Mucosa of descending colon (tissue), 3 donors: ENCODE measurements around the gene BIRC7. TPM values are rescaled to one million over a fixed set of nuclear protein-coding genes. Genes with fewer than 3 reads are reported as not detected.

Experiments used
- ATAC-seq: fragments of 200-7000 bp; cut with Tn5 transposase; one replicate; pipeline ENCODE4 v1.9.1; 2020; ENCODE audit warnings: mild to moderate bottlenecking, moderate library complexity
- DNase-seq, 3 donors: peaks; one replicate each; pipeline ENCODE4 v3.0.0-alpha.2; 2020
- H3K36me3 ChIP-seq: fragments of 200-600 bp; one replicate; pipeline ENCODE4 v1.8.0; 2021; ENCODE audit warnings: low read depth, mild to moderate bottlenecking
- H3K4me1 ChIP-seq: fragments of 200-600 bp; one replicate; pipeline ENCODE4 v1.8.0; 2021; ENCODE audit warnings: low read depth, mild to moderate bottlenecking
- H3K4me3 ChIP-seq: fragments of 200-600 bp; one replicate; pipeline ENCODE4 v1.8.0; 2021; ENCODE audit warnings: mild to moderate bottlenecking
- H3K9me3 ChIP-seq: fragments of 200-600 bp; one replicate; pipeline ENCODE4 v1.8.0; 2021; ENCODE audit warnings: mild to moderate bottlenecking
- intact Hi-C, 2 donors: fragments of 100-400 bp; cut with DNase I in 1 of 2; cut with micrococcal nuclease in 1 of 2; formaldehyde crosslinking; loops; one replicate each; pipeline versions ENCODE4 v1.11.0 to v1.11.1; 2022; cut with DNase I, micrococcal nuclease
- total RNA-seq, 3 donors: library from RNA; stranded (reverse); fragmentation: NEBNext Ultra II Directional in 2 of 3; extraction: Animal tissue kit (Norgen Biotek cat#: 25700) in 2 of 3; gene quantifications; one replicate each; pipeline versions ENCODE4 v1.2.1 to v1.2.4, GENCODE V29; 2021 to 2023
- TF ChIP-seq, protein P1 (sequence below): fragments of 200-600 bp; IDR thresholded peaks from one replicate; pipeline ENCODE4 v1.8.0; 2022; ENCODE audit warnings: antibody characterized with exemption, mild to moderate bottlenecking
- donor health status: DM: no; HTN: no; CAD: no; lungs with moderate emphysema.
- donor health status: DM: no; HTN: no; CAD: no.
- donor health status: DM: no; HTN: yes; CAD: no.

The BIRC7 gene
- total RNA-seq, 3 donors from 2014 or later = 0.22 TPM; not detected in 2

DNA sequence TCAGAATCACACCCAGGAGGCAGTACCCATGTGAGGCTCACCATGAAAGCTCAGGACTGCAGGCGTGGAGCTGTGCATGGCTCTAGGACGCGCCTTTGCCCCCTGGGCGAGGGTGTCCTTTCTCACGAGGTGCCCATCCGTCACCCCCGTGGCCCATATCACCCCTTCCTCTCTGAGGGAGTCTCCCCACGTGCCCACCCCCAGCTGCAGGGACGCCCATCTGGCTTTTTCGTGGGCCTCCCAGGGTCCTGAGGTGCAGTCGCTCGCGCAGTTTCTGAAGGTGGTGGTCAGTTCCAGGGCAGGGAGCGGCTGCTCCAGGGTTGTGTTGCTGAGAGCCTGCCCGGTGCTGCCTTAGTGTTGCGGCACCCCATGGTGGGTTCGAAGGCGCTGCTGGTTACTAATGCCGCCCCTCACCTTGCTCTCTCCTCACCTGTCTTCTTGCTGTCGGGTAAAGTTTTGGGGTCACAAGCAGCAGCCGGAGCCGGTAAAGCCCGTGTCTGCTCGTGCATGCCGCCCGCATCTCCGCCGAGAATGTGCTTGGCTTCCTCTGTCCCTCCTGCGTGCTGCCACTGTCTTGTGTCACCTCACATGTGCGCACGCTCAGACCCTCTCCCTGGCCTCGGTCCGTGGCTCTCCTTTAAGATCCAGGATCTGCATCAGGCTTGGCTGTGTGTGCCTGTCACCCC lies 47.8 kb downstream of the BIRC7 start:
- Histone ChIP-seq H3K9me3 (no peaks in the 10 kb centered on the region), H3K4me1 (no peaks in the 10 kb centered on the region), H3K36me3 (no peaks in the 10 kb centered on the region), H3K4me3 (no peak overlapping the region)
- ATAC-seq (no peak), DNase-seq (no peak)
- TF ChIP-seq, protein P1, sequence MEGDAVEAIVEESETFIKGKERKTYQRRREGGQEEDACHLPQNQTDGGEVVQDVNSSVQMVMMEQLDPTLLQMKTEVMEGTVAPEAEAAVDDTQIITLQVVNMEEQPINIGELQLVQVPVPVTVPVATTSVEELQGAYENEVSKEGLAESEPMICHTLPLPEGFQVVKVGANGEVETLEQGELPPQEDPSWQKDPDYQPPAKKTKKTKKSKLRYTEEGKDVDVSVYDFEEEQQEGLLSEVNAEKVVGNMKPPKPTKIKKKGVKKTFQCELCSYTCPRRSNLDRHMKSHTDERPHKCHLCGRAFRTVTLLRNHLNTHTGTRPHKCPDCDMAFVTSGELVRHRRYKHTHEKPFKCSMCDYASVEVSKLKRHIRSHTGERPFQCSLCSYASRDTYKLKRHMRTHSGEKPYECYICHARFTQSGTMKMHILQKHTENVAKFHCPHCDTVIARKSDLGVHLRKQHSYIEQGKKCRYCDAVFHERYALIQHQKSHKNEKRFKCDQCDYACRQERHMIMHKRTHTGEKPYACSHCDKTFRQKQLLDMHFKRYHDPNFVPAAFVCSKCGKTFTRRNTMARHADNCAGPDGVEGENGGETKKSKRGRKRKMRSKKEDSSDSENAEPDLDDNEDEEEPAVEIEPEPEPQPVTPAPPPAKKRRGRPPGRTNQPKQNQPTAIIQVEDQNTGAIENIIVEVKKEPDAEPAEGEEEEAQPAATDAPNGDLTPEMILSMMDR = no peak
- intact Hi-C loops = no loop called here

DNA sequence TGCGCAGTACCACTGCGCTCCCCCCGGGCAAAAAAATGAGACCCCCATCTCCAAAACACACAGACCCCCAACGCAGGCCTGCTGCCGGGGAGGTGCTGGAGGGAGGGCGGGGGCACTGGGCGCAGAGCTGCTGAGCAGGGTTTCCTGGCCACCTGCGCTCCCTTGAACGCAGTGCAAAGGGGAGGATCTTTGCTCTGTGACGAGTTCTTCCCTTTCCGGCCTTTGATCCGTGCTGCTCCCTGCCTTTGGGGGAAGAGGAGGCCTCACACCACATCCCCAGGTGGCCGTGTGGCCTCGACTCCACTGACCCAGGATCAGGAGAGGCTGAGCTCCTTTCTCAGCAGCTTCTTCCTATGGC lies 48.4 kb downstream of the BIRC7 start:
- no peaks in the 10 kb centered on the region for H3K36me3 ChIP-seq
- no peak overlapping the region for H3K4me3 ChIP-seq
- TF ChIP-seq, protein P1 = no peak
- H3K4me1 ChIP-seq = no peaks in the 10 kb centered on the region
- intact Hi-C loops = no loop called here
- H3K9me3 ChIP-seq = no peaks in the 10 kb centered on the region
- DNase-seq (no peak), ATAC-seq (peak; percentile 42)

DNA sequence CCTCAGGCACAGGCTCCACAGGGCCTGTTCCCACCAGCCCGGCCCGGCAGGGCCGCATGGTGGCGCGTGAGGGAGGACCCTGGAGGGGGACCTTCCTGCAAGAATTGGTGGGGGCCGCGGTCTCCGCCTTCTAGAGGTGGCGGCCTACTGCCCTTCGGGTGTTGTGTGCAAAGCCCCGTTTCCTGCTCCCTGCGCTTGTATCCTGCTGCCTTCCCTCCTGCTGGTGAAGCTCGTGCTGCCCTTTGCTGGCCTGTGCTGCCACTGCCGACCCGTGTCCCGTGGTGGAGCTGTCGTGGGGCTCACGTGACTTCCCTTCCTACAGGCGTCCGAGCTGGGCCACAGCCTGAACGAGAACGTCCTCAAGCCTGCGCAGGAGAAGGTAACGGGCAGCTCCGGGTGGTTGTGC lies 48.8 kb downstream of the BIRC7 start:
- Histone ChIP-seq H3K4me1 (no peaks in the 10 kb centered on the region), H3K9me3 (no peaks in the 10 kb centered on the region), H3K4me3 (no peak overlapping the region), H3K36me3 (no peaks in the 10 kb centered on the region)
- DNase-seq = peak in 1 of 3 donors; percentile 47
- intact Hi-C loops = no loop called here
- peak; percentile 2 for ATAC-seq
- TF ChIP-seq, protein P1 = no peak

DNA sequence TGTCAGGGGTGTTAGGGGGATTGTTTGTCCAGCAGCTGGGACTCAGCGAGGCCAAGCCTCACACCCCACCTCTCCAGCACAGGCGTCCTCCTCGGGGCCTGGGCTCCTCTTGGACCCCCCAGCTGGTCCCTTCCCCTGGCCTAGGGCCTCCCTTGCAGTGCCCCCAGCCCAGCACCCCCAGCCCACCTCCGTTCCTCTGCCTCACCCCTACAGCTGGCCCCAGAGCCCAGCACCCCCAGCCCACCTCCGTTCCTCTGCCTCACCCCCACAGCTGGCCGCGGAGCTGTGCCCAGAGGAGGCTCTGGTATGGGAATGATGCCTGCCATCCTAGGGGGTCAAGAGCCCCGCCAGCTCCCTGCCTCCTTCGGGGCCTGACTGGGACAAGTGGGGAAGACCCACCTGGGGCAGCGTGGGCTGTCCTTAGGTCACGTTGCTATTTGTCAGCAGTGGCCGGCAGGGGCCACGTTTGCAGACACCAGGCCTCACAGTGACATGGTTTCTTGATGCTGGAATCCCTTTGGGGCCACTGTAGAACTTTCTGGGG lies 49.3 kb downstream of the BIRC7 start:
- Histone ChIP-seq H3K4me3 (no peak overlapping the region), H3K36me3 (no peaks in the 10 kb centered on the region)
- intact Hi-C loops = no loop called here

DNA sequence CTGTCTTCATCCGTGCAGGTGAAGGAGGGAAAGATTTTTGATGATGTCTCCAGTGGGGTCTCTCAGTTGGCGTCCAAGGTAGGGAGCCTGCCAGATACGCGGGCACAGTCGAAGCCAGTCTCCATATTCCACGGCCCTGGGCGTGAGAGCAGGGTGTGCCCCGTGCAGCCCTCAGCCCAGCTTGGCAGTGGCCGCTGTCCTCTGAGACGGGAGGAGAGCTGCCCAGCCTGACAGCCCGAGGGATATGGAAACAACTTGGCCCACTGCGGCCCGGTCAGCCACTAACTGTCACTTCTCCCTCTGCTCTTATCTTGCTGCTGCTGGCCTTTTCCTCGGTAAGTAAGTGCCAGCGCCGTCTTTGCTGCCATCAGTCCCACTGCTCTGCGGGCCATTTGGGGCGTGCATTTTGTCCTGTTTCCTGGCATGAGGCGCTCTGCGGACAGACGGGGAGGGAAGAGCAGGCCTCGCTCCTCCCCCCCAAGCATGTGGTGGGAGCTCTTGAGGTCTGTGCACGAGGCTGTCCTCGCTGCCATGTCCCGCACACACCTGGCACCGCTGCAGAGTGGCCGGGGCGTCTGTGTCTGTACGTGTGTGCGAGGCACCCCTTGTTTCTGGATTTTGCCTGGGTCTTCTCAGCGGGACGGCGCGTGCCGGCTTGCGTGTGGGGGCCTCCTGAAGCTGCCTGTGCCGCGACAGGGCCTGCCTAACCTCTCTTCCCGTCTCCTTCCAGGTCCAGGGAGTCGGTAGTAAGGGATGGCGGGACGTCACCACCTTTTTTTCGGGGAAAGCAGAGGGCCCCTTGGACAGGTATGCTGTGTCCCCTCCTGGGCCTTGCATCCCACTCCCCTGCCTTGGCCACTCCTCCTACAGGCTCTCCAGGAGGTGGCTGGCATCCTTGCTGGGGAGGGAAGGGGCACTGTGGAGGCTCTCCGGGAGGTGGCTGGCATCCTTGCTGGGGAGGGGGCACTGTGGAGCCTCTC lies 50.2 kb downstream of the BIRC7 start:
- intact Hi-C loops = no loop called here
- H3K36me3 ChIP-seq = no peaks in the 10 kb centered on the region
- no peaks in the 10 kb centered on the region for H3K9me3 ChIP-seq
- TF ChIP-seq, protein P1 = no peak
- H3K4me3 ChIP-seq = no peak overlapping the region
- DNase-seq (no peak), ATAC-seq (no peak)
- H3K4me1 ChIP-seq = no peaks in the 10 kb centered on the region

More for the DNA sequence above, 49.3 kb downstream of the BIRC7 start:
- DNase-seq (no peak), ATAC-seq (no peak)
- TF ChIP-seq, protein P1 = no peak
- H3K4me1 ChIP-seq = no peaks in the 10 kb centered on the region
- no peaks in the 10 kb centered on the region for H3K9me3 ChIP-seq
